ENCODE measurements around the gene UEVLD.

GRCh38 chr11:18533365-18533764 is 55.2 kb downstream of the UEVLD start:
- TF ChIP-seq CTCF (IDR thresholded peaks at IDR 0.05) (no peak), POLR2A (IDR thresholded peaks at IDR 0.05) (no peak)

Measured in Peyer's patch (tissue), 4 donors.